IMR-90 (cell line): ENCODE measurements around the gene LCN10. TPM values are rescaled to one million over a fixed set of nuclear protein-coding genes. Genes with fewer than 3 reads are reported as not detected.

Source experiments
- ATAC-seq: fragments of 200-7000 bp; cut with Tn5 transposase; 2 replicates; pipeline ENCODE4 v1.9.1; 2020; ENCODE audit warnings: low read depth, mild to moderate bottlenecking, moderate library complexity
- BruUV-seq: library from RNA; stranded (reverse); fragments of 400-500 nt; replicated peaks from 2 replicates; lab custom pipeline; 2021; lab: Mats Ljungman, UMichigan
- CTCF ChIA-PET: fragments of 300-600 bp; formaldehyde crosslinking; extraction: SDS; loops from one replicate; lab custom pipeline; 2021; ENCODE audit warnings: antibody characterized with exemption; lab: Yijun Ruan, JAX
- POLR2A ChIA-PET: fragments of 300-600 bp; sonication (Branson Sonifier 250); formaldehyde crosslinking; loops from one replicate; lab custom pipeline; 2022; ENCODE audit warnings: antibody characterized with exemption; ENCODE audit not compliant: unreplicated experiment; lab: Charles Lee
- DNase-seq: peaks from one replicate; pipeline ENCODE4 v3.0.0; 2013
- H2AFZ ChIP-seq: replicated peaks from 2 replicates; pipeline ENCODE3; 2013; ENCODE audit warnings: low read length, mild to moderate bottlenecking; ENCODE audit not compliant: poor library complexity
- H2AK5ac ChIP-seq: 2 replicates; pipeline ENCODE4 v1.6.1; 2013; ENCODE audit warnings: low read depth, low read length, inconsistent platforms
- H2AK9ac ChIP-seq: replicated peaks from 2 replicates; pipeline ENCODE3; 2013; ENCODE audit warnings: mild to moderate bottlenecking, low read depth, low read length, moderate library complexity; ENCODE audit not compliant: poor library complexity
- H2BK120ac ChIP-seq: 2 replicates; pipeline ENCODE4 v1.6.1; 2013; ENCODE audit warnings: low read depth, low read length, inconsistent platforms
- H2BK15ac ChIP-seq: 3 replicates; pipeline ENCODE4 v1.6.1; 2013; ENCODE audit warnings: low read depth, low read length, inconsistent platforms
- H2BK20ac ChIP-seq: 2 replicates; pipeline ENCODE4 v1.6.1; 2013; ENCODE audit warnings: low read depth, mild to moderate bottlenecking, inconsistent platforms, low read length, moderate library complexity
- H2BK5ac ChIP-seq: 2 replicates; pipeline ENCODE4 v1.6.1; 2013; ENCODE audit warnings: mild to moderate bottlenecking, low read depth, low read length, inconsistent platforms; ENCODE audit not compliant: poor library complexity, severe bottlenecking
- H3K14ac ChIP-seq: replicated peaks from 2 replicates; pipeline ENCODE4 v1.6.1; 2013; ENCODE audit warnings: low read depth, low read length, inconsistent platforms
- H3K18ac ChIP-seq: 2 replicates; pipeline ENCODE4 v1.6.1; 2013; ENCODE audit warnings: low read depth, low read length, control low read depth
- H3K23ac ChIP-seq: 2 replicates; pipeline ENCODE4 v1.6.1; 2013; ENCODE audit warnings: low read depth, low read length, inconsistent platforms
- H3K27ac ChIP-seq: 2 replicates; pipeline ENCODE4 v1.5.1; 2013; ENCODE audit warnings: mild to moderate bottlenecking, control low read depth, low read length; ENCODE audit not compliant: insufficient read depth
- H3K27me3 ChIP-seq: 2 replicates; pipeline ENCODE4 v1.6.1; 2013; ENCODE audit warnings: low read length; ENCODE audit not compliant: control insufficient read depth, insufficient read depth
- H3K36me3 ChIP-seq: 2 replicates; pipeline ENCODE4 v1.6.1; 2013; ENCODE audit warnings: low read length, mixed read lengths; ENCODE audit not compliant: control insufficient read depth, insufficient read depth
- H3K4ac ChIP-seq: 2 replicates; pipeline ENCODE4 v1.6.1; 2013; ENCODE audit warnings: low read depth, low read length, inconsistent platforms
- H3K4me1 ChIP-seq: 2 replicates; pipeline ENCODE4 v1.6.1; 2013; ENCODE audit warnings: low read length, mixed read lengths; ENCODE audit not compliant: control insufficient read depth, insufficient read depth
- H3K4me2 ChIP-seq: 2 replicates; pipeline ENCODE4 v1.6.1; 2013; ENCODE audit warnings: low read depth, mild to moderate bottlenecking, control low read depth, low read length, moderate library complexity
- H3K4me3 ChIP-seq: 2 replicates; pipeline ENCODE4 v1.5.1; 2013; ENCODE audit warnings: low read depth, mild to moderate bottlenecking, control low read depth, low read length, moderate library complexity; ENCODE audit not compliant: insufficient read depth
- H3K56ac ChIP-seq: 2 replicates; pipeline ENCODE4 v1.6.1; 2013; ENCODE audit warnings: low read length, inconsistent platforms; ENCODE audit not compliant: insufficient read depth; ENCODE audit errors: extremely low read depth
- H3K79me1 ChIP-seq, 2 experiments: 2 replicates each; pipeline ENCODE4 v1.6.1; 2013; ENCODE audit warnings: low read length in 2 of 2, inconsistent platforms in 1 of 2, low read depth in 1 of 2
- H3K9ac ChIP-seq: 2 replicates; pipeline ENCODE4 v1.6.1; 2013; ENCODE audit warnings: low read depth, low read length, control low read depth
- H3K9me1 ChIP-seq: 2 replicates; pipeline ENCODE4 v1.6.1; 2013; ENCODE audit warnings: low read length, inconsistent platforms; ENCODE audit not compliant: insufficient read depth
- H3K9me3 ChIP-seq: 2 replicates; pipeline ENCODE4 v1.6.1; 2013; ENCODE audit warnings: low read length; ENCODE audit not compliant: control insufficient read depth, insufficient read depth
- H4K20me1 ChIP-seq: 2 replicates; pipeline ENCODE4 v1.6.1; 2013; ENCODE audit warnings: low read length, inconsistent platforms; ENCODE audit not compliant: insufficient read depth
- H4K5ac ChIP-seq: 2 replicates; pipeline ENCODE4 v1.6.1; 2013; ENCODE audit warnings: mild to moderate bottlenecking, low read depth, low read length, control low read depth
- H4K8ac ChIP-seq, 2 experiments: 2 replicates each; pipeline ENCODE4 v1.6.1; 2013; ENCODE audit warnings: low read depth in 2 of 2, low read length in 2 of 2, control low read depth in 1 of 2, inconsistent platforms in 1 of 2
- H4K91ac ChIP-seq: 2 replicates; pipeline ENCODE4 v1.6.1; 2013; ENCODE audit warnings: low read depth, low read length, inconsistent platforms; ENCODE audit not compliant: insufficient read depth
- NFE2L2 ChIP-seq: fragments of 150-350 bp; IDR thresholded peaks from 2 replicates; pipeline ENCODE4 v1.6.1; 2016; ENCODE audit warnings: low read depth, mild to moderate bottlenecking, low read length
- RCOR1 ChIP-seq: IDR thresholded peaks from 2 replicates; pipeline ENCODE4 v1.6.1; 2012; ENCODE audit warnings: mild to moderate bottlenecking, low read length, improper control_type of control experiment; ENCODE audit not compliant: insufficient replicate concordance
- WGBS, 2 experiments: methylation state at CpG; one replicate each; pipeline versions ENCODE4 v1.1.5 to v1.1.7; 2013; ENCODE audit warnings: missing lambda C conversion rate in 2 of 2; ENCODE audit not compliant: insufficient read length in 1 of 2; ENCODE audit errors: extremely low coverage in 2 of 2; 5-methylcytosine and 5-hydroxymethylcytosine counted together
- dilution Hi-C: fragments of 300-500 bp; cut with HindIII; formaldehyde crosslinking; loops from one replicate; pipeline ENCODE4 v1.14.3; 2018; ENCODE audit warnings: low sequenced_read_pairs; ENCODE audit not compliant: unreplicated experiment
- in situ Hi-C: fragments of 300-500 bp; cut with MboI; formaldehyde crosslinking; loops from 3 replicates; pipeline ENCODE4 v1.14.3; 2019; ENCODE audit warnings: low sequenced_read_pairs, inconsistent platforms, mixed read lengths
- intact Hi-C: fragments of 100-400 bp; cut with micrococcal nuclease; formaldehyde crosslinking; loops from 2 replicates; pipeline ENCODE4 v1.10.0; 2022
- polyA plus RNA-seq, 3 experiments: library from polyadenylated mRNA; depleted of rRNA; stranded (reverse); fragments of >200 nt; gene quantifications; 2 replicates each; pipeline ENCODE4 v1.2.3, GENCODE V29; 2012; ENCODE audit warnings: low replicate concordance in 1 of 3
- total RNA-seq: library from RNA; depleted of rRNA; stranded (reverse); fragments of >200 nt; gene quantifications from 2 replicates; pipeline ENCODE4 v1.2.3, GENCODE V29; 2012

Gene LCN10
- total and polyA plus RNA-seq, 2 of the 4 experiments (the other 2 are of a cell fraction): not detected

DNA sequence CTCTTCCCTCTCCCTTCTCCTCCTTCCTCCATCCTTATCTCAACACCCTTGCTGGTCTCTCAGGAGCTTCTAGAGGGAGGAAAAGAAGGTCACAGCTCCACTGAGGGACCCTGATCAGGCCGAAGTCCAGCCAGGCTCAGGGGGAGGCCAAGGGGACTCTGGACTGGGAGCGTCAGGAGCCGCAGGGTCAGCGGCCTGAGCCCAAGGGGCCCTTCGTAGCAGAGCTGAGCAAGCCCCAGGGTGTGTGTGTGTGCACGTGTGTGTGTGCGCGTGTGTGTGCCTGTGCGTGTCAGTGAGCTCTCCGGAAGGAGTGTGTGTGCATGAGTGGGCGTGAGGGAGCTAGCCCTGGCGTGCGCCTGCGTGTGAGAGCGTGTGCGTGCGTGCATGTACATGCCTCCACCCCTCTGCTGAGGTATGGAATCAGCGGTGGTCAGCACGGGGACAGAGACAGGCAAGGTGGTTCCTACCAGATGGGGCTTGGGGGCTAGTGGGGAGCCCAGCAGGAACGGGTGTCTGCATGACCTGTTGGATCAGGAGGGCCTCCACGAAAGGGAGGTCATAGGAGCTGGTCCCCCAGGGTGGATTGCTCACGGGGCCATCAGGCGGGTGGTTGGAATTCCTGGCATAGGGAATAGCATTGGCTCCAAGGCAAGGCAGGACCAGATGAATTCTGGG lies 45.5 kb downstream of the LCN10 start:
- no peak overlapping the region for H4K5ac ChIP-seq
- 70% methylated on average over 16 of the region's 23 CpGs; no CpG with 5 or more reads in 1 of the 2 experiments for WGBS, 2 experiments
- TF ChIP-seq RCOR1 (no peak), NFE2L2 (no peak)
- no peak for ATAC-seq
- no peak overlapping the region for H2BK5ac ChIP-seq
- BruUV-seq: no TSS peak
- dilution Hi-C loops: no loop called here
- H2BK15ac ChIP-seq: no peak overlapping the region
- peaks cover 25% of the 10 kb centered on the region for H3K27me3 ChIP-seq
- no peak overlapping the region for H3K4me2 ChIP-seq
- no peak overlapping the region for H3K23ac ChIP-seq
- H3K56ac ChIP-seq: no peak overlapping the region
- no peak overlapping the region for H3K9ac ChIP-seq
- H3K79me1 ChIP-seq: no peaks in the 10 kb centered on the region
- H2AK9ac ChIP-seq: no peak overlapping the region
- CTCF ChIA-PET: no interaction called here
- in situ Hi-C loops: no loop called here
- no peak overlapping the region for H3K4ac ChIP-seq
- H3K9me3 ChIP-seq: no peaks in the 10 kb centered on the region
- no peak overlapping the region for H4K91ac ChIP-seq
- no peak overlapping the region for H2BK20ac ChIP-seq
- H4K8ac ChIP-seq: no peak overlapping the region
- H3K27ac ChIP-seq: no peak overlapping the region
- no peaks in the 10 kb centered on the region for H3K9me1 ChIP-seq
- DNase-seq: no peak
- intact Hi-C loops: no loop called here
- POLR2A ChIA-PET: no interaction called here
- H2BK120ac ChIP-seq: no peak overlapping the region
- H3K14ac ChIP-seq: no peak overlapping the region
- no peak overlapping the region for H3K18ac ChIP-seq
- no peak overlapping the region for H2AFZ ChIP-seq
- H3K4me3 ChIP-seq: no peak overlapping the region
- H3K36me3 ChIP-seq: no peaks in the 10 kb centered on the region
- no peak overlapping the region for H2AK5ac ChIP-seq
- no peaks in the 10 kb centered on the region for H4K20me1 ChIP-seq
- 0 out of 2 replicates have a peak, but pooled peaks cover 2% of the 10 kb centered on the region for H3K4me1 ChIP-seq
